ENCODE measurements around the gene HSPB1. TPM values are rescaled to one million over a fixed set of nuclear protein-coding genes. Genes with fewer than 3 reads are reported as not detected.
"Not testable (repeated sequence)": the region's sequence is repeated elsewhere in the genome, so short reads cannot be mapped to it uniquely, and the experiment has no call there.

The HSPB1 gene
- total RNA-seq, 1 experiment from 2014 or later = 422 TPM

- intact Hi-C loops (cut with micrococcal nuclease; ENCODE audit: unreplicated experiment); H3K27ac ChIP-seq (ENCODE audit: low read length); CTCF ChIA-PET; DNase-seq (ENCODE audit: low read depth, low spot score); H3K9me3 ChIP-seq (ENCODE audit: control insufficient read depth, insufficient read depth, low read depth, low read length); ATAC-seq; H3K36me3 ChIP-seq (ENCODE audit: control insufficient read depth, insufficient read depth, low read length); H3K27me3 ChIP-seq (ENCODE audit: control insufficient read depth, insufficient read depth, low read length); in situ Hi-C loops (cut with HindIII; ENCODE audit: low pct_unique_long_range_greater_than_20kb, low sequenced_read_pairs); BruUV-seq (replicated peaks); H3K4me3 ChIP-seq (ENCODE audit: low read depth in 2 of 2, low read length in 2 of 2): not testable (repeated sequence)
- POLR2A ChIA-PET = interaction anchor here (0.6 kb wide), 1 partner anchor 16 kb away, joined by 5 read pairs; no protein-coding TSS in a partner anchor
- H3K4me1 ChIP-seq (ENCODE audit: control insufficient read depth, insufficient read depth, low read length) = peaks cover 32% of the 10 kb centered on the region
Observed at GRCh38 chr7:76335417-76335816, 32.9 kb downstream of the HSPB1 start.

GRCh38 chr7:76336094-76336493 is 33.6 kb downstream of the HSPB1 start:
- Histone ChIP-seq H3K27me3 (ENCODE audit: control insufficient read depth, insufficient read depth, low read length) (no peaks in the 10 kb centered on the region), H3K36me3 (ENCODE audit: control insufficient read depth, insufficient read depth, low read length) (peaks cover 4% of the 10 kb centered on the region; the same call in 1 of the 2 replicates), H3K9me3 (ENCODE audit: control insufficient read depth, insufficient read depth, low read depth, low read length) (no peaks in the 10 kb centered on the region), H3K27ac (ENCODE audit: low read length) (no peak overlapping the region), H3K4me1 (ENCODE audit: control insufficient read depth, insufficient read depth, low read length) (peaks cover 34% of the 10 kb centered on the region), H3K4me3 (ENCODE audit: low read depth in 2 of 2, low read length in 2 of 2) (no peak overlapping the region)
- BruUV-seq (replicated peaks) = no TSS peak
- DNase-seq (ENCODE audit: low read depth, low spot score) (no peak), ATAC-seq (no peak)
- intact Hi-C loops (cut with micrococcal nuclease; ENCODE audit: unreplicated experiment) (no loop called here), in situ Hi-C loops (cut with HindIII; ENCODE audit: low pct_unique_long_range_greater_than_20kb, low sequenced_read_pairs) (no loop called here)
- ChIA-PET POLR2A (no interaction called here), CTCF (no interaction called here)
- TF ChIP-seq CTCF (IDR thresholded peaks at IDR 0.05) (no peak), SIN3A (IDR thresholded peaks at IDR 0.05; ENCODE audit: borderline replicate concordance, insufficient read depth, low read depth, low read length) (no peak), POLR2AphosphoS5 (IDR thresholded peaks at IDR 0.05; ENCODE audit: low read depth, low read length) (no peak), TCF7L2 (IDR thresholded peaks at IDR 0.05; ENCODE audit: low read depth, low read length) (no peak), REST (IDR thresholded peaks at IDR 0.05; ENCODE audit: insufficient read depth in 1 of 2, low read depth in 2 of 2, low read length in 1 of 2) (no peak)

- peaks cover under 1% of the 10 kb centered on the region; the same call in 1 of the 2 replicates for H3K36me3 ChIP-seq (ENCODE audit: control insufficient read depth, insufficient read depth, low read length)
- TF ChIP-seq POLR2AphosphoS5 (IDR thresholded peaks at IDR 0.05; ENCODE audit: low read depth, low read length) (no peak), CTCF (IDR thresholded peaks at IDR 0.05) (no peak), TCF7L2 (IDR thresholded peaks at IDR 0.05; ENCODE audit: low read depth, low read length) (no peak), REST (IDR thresholded peaks at IDR 0.05; ENCODE audit: insufficient read depth in 1 of 2, low read depth in 2 of 2, low read length in 1 of 2) (no peak), SIN3A (IDR thresholded peaks at IDR 0.05; ENCODE audit: borderline replicate concordance, insufficient read depth, low read depth, low read length) (no peak)
- H3K9me3 ChIP-seq (ENCODE audit: control insufficient read depth, insufficient read depth, low read depth, low read length) = no peaks in the 10 kb centered on the region
- no peak overlapping the region for H3K4me3 ChIP-seq (ENCODE audit: low read depth in 2 of 2, low read length in 2 of 2)
- in situ Hi-C loops (cut with HindIII; ENCODE audit: low pct_unique_long_range_greater_than_20kb, low sequenced_read_pairs) = no loop called here
- intact Hi-C loops (cut with micrococcal nuclease; ENCODE audit: unreplicated experiment) = no loop called here
- H3K27ac ChIP-seq (ENCODE audit: low read length) = no peak overlapping the region
- no TSS peak for BruUV-seq (replicated peaks)
- H3K27me3 ChIP-seq (ENCODE audit: control insufficient read depth, insufficient read depth, low read length) = no peaks in the 10 kb centered on the region
- H3K4me1 ChIP-seq (ENCODE audit: control insufficient read depth, insufficient read depth, low read length) = peaks cover 35% of the 10 kb centered on the region
- ChIA-PET CTCF (interaction anchor here (0.7 kb wide), 1 partner anchor 15 kb away, joined by 4 read pairs; no protein-coding TSS in a partner anchor), POLR2A (interaction anchor here (0.6 kb wide), 1 partner anchor 75 kb away, joined by 4 read pairs; no protein-coding TSS in a partner anchor)
- no peak for DNase-seq (ENCODE audit: low read depth, low spot score)
- no peak for ATAC-seq
Observed at GRCh38 chr7:76337147-76337546, 34.7 kb downstream of the HSPB1 start.

Data from Panc1 (cell line).